ENCODE measurements around the gene SRL.

The SRL gene

DNA sequence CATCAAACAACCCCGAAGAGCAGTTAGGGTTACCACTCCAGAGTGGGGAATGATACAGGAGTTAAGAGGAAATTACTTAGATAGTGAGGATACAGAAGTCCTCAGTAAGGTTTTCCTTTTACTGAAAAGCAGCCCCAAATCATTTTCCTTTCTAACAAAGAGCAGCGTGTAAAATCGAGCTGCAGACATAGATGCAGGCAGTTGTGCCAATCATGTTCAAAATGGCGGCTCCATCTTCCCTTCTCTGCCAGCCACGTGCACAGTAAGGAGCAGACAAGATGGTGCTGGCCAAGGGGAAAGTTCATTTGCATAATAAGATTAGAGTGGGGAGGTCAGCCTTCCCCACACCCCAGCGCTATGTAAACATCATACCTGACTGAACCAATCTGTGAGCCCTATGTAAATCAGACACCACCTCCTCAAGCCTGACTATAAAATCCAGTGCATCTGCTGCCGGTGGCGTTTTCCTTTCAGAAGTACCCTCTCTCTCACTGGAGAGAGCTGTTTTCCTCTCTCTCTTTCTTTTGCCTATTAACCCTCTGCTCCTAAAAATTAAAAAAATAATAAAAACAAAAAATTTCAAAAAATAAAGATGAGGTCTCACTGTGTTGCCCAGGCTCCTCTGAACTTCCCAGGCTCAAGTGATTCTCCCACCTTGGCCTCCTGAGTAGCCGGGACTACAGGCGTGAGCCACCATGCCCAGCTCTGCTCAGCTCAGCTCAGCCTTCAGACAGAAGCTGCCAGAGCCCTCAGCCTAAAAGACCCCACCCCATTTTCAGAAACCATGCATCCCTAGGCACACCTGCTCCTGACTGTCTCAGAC is 2.6 kb upstream of the SRL start:
- no peaks in the 10 kb centered on the region for H3K4me1 Mint-ChIP-seq

GRCh38 chr16:4241258-4241927 is 487 bp downstream of the SRL start:
- Mint-ChIP-seq H3K27ac (no peak overlapping the region), H3K9me3 (no peaks in the 10 kb centered on the region), H3K4me3 (no peak overlapping the region), H3K27me3 (no peaks in the 10 kb centered on the region), H3K4me1 (no peaks in the 10 kb centered on the region), H3K36me3 (no peaks in the 10 kb centered on the region)

More for the DNA sequence above, 2.6 kb upstream of the SRL start:
- Mint-ChIP-seq H3K4me3 (no peak overlapping the region), H3K9me3 (no peaks in the 10 kb centered on the region), H3K27ac (no peak overlapping the region), H3K36me3 (no peaks in the 10 kb centered on the region), H3K27me3 (no peaks in the 10 kb centered on the region)

DNA sequence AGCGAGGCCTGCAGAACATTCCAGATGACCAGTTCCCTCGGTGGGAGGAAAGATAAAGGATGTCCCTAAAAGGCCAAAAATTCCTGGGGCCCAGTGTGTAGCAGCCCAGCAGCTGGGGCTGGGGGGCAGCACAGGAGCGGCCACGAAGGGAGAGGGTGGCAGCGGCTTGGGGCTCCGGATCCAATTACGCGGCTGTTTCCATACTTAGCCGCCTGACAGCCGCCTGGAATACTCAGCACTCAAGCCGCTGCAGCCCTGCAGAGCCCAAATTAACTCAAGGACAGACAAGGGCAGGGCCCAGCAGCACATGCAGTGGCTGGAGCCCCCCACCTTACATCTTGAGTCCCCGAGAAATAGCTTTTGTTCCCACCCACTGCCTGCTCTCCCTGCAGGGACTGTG is 1.3 kb downstream of the SRL start:
- Mint-ChIP-seq H3K9me3 (no peaks in the 10 kb centered on the region), H3K4me3 (no peak overlapping the region), H3K27me3 (no peaks in the 10 kb centered on the region), H3K4me1 (no peaks in the 10 kb centered on the region), H3K36me3 (no peaks in the 10 kb centered on the region), H3K27ac (no peak overlapping the region)

DNA sequence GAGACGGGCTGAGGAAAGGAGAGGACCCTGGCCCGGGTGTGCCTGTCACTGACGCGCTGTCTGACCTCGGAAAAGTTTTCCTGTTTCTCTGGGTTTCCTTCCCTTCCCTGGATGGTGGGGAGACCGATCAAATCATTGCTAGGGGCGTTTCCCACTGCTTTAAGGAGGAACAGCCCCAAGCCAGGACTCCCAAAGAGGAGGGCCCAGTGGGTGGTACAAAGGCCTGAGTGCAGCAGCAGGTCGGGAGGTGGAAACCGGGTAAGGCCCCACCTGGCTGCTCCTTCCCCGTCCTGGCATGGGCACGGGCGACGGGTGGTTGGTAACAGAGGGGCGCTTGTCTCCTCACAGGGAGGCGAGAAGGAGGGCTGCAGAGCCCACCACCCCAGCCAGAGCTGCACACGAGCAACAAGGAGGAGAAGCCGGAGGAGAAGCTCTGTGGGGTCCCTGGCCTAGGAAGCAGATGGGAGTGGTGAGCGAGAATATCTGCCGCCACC is 2.2 kb downstream of the SRL start:
- Mint-ChIP-seq H3K27ac (peak overlapping the region; percentile 46), H3K9me3 (no peaks in the 10 kb centered on the region), H3K27me3 (no peaks in the 10 kb centered on the region), H3K4me3 (no peak overlapping the region), H3K36me3 (no peaks in the 10 kb centered on the region), H3K4me1 (no peaks in the 10 kb centered on the region)

- Mint-ChIP-seq H3K4me1 (no peaks in the 10 kb centered on the region), H3K4me3 (no peak overlapping the region), H3K36me3 (no peaks in the 10 kb centered on the region), H3K9me3 (no peaks in the 10 kb centered on the region), H3K27me3 (no peaks in the 10 kb centered on the region), H3K27ac (no peak overlapping the region)
These were observed 2.9 kb downstream of the SRL start for GRCh38 chr16:4239020-4239419.

DNA sequence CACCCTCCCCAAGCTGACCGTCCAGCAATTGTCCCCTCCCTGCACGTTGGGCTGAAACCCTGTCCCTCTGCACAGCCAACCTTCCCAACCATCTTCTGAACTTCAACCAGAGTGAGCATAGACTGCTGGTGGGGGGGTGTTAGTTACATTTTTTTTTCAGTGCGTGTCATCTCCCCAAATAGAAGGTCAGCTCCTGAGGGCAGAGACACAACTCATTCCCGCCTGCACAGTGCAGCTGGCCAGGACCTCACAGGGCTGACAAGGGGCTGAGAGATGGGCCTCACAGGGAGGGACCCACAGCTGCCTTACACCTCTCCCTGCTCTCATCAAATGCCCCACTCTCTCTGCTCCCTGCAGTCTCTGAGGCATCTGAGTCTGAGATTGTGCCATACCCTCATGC is 8.4 kb downstream of the SRL start:
- H3K36me3 Mint-ChIP-seq: no peaks in the 10 kb centered on the region
- no peaks in the 10 kb centered on the region for H3K27me3 Mint-ChIP-seq
- H3K27ac Mint-ChIP-seq: no peak overlapping the region
- no peaks in the 10 kb centered on the region for H3K9me3 Mint-ChIP-seq
- H3K4me1 Mint-ChIP-seq: no peaks in the 10 kb centered on the region
- no peak overlapping the region for H3K4me3 Mint-ChIP-seq

DNA sequence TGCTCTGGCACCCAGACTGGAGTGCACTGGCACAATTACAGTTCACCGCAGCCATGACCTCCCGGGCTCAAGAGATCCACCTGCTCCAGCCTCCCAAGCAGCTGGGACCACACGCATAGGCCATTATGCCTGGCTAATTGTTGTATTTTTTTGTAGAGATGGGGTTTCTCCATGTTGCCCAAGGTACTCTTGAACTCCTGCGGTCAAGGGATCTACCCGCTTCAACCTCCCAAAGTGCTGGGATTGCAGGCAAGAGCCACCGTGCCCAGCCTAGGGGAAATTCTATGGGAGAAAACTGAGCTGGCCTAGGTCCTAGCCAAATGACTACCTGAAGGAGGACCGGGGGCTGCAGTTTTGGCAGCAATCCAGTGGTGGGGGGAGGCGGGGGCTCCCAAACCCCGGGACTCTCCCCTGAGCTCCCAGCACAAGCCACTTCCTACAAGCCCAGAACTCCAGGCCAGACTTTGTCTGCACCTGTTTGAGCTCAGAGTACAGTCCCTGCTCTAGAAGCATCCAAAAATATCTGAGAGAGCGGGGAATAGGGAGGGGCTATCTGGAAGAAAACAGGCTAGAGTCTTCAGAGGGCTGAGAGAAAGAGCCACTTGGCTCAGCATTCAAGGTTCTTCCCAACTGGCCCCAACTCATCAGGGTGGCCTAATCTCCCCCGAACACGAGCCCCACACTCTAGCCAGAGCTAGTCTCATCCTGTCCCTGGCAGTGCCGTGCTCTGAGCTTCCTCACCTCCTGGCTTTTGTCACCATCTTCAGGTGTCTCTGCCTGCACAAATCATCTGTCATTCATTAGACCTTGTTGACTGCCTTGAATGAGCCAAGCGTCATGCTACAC is 9.1 kb downstream of the SRL start:
- Mint-ChIP-seq H3K9me3 (no peaks in the 10 kb centered on the region), H3K27me3 (no peaks in the 10 kb centered on the region), H3K36me3 (no peaks in the 10 kb centered on the region), H3K4me3 (no peak overlapping the region), H3K27ac (no peak overlapping the region), H3K4me1 (no peaks in the 10 kb centered on the region)

DNA sequence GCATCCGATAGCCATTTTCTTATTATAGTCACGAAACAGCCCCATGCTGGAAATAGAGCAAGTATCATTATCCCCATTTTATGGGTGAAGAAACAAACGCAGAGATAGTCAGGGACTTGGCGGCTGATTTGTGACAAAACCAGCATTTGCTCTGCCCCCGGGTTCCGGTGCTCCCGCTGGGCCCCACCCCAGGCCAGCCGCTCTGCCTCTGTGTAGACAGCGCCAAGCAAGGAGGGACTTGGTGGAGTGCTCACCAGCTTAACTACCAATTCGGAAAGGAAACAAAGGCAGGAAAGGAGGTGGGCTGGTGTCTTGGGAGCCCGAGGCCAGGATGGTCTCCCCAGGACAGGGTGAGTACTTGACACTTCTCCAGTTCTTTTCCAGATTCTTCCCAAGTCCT is 10.0 kb downstream of the SRL start:
- H3K4me1 Mint-ChIP-seq: no peaks in the 10 kb centered on the region
- H3K9me3 Mint-ChIP-seq: no peaks in the 10 kb centered on the region
- H3K36me3 Mint-ChIP-seq: no peaks in the 10 kb centered on the region
- H3K4me3 Mint-ChIP-seq: no peak overlapping the region
- H3K27ac Mint-ChIP-seq: no peak overlapping the region
- no peaks in the 10 kb centered on the region for H3K27me3 Mint-ChIP-seq

- Mint-ChIP-seq H3K4me3 (no peak overlapping the region), H3K27ac (no peak overlapping the region), H3K4me1 (no peaks in the 10 kb centered on the region), H3K36me3 (no peaks in the 10 kb centered on the region), H3K27me3 (no peaks in the 10 kb centered on the region), H3K9me3 (no peaks in the 10 kb centered on the region)
These were observed 10.5 kb downstream of the SRL start for GRCh38 chr16:4231367-4231766.

DNA sequence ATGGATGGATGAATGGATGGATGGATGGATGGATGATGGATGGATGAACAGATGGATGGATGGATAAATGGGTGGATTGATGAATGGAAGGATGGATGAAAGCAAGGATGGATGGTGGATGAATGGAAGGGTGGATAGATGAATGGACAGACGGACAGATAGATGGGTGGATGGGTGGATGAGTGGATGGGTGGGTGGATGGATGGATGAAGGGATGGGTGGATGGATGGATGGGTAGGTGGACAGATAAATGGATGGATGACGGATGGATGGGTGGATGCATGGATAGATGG is 14.9 kb downstream of the SRL start:
- H3K4me1 Mint-ChIP-seq: no peaks in the 10 kb centered on the region
- H3K27me3 Mint-ChIP-seq: no peaks in the 10 kb centered on the region
- no peak overlapping the region for H3K27ac Mint-ChIP-seq
- no peak overlapping the region for H3K4me3 Mint-ChIP-seq
- no peaks in the 10 kb centered on the region for H3K9me3 Mint-ChIP-seq
- no peaks in the 10 kb centered on the region for H3K36me3 Mint-ChIP-seq

GRCh38 chr16:4226251-4227039 is 15.4 kb downstream of the SRL start:
- no peak overlapping the region for H3K4me3 Mint-ChIP-seq
- no peaks in the 10 kb centered on the region for H3K36me3 Mint-ChIP-seq
- H3K27ac Mint-ChIP-seq: no peak overlapping the region
- H3K9me3 Mint-ChIP-seq: no peaks in the 10 kb centered on the region
- no peaks in the 10 kb centered on the region for H3K27me3 Mint-ChIP-seq
- H3K4me1 Mint-ChIP-seq: no peaks in the 10 kb centered on the region

- H3K36me3 Mint-ChIP-seq: no peaks in the 10 kb centered on the region
- no peak overlapping the region for H3K4me3 Mint-ChIP-seq
- no peaks in the 10 kb centered on the region for H3K4me1 Mint-ChIP-seq
- no peak overlapping the region for H3K27ac Mint-ChIP-seq
- no peaks in the 10 kb centered on the region for H3K9me3 Mint-ChIP-seq
- H3K27me3 Mint-ChIP-seq: no peaks in the 10 kb centered on the region
These were observed 16.8 kb downstream of the SRL start for GRCh38 chr16:4225075-4225474.

DNA sequence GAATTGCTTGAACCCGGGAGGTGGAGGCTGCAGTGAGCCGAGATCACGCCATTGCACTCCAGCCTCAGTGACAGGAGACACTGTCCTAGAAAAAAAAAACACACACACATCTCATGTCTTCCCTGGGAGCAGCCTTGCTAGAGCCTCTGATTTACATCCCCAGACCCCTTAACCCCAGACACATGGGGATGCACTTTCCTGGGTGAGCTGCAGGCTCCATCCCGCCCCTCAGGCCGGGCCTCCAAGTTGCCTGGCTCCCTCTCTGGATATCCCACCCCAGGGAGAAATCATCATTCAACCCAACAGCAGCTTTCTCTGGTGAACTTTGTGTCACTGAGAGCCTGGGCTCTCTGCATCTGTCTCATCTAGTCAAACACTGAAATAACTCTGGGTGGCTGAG is 21.5 kb downstream of the SRL start:
- no peak overlapping the region for H3K27ac Mint-ChIP-seq
- no peak overlapping the region for H3K4me3 Mint-ChIP-seq
- no peaks in the 10 kb centered on the region for H3K27me3 Mint-ChIP-seq
- no peaks in the 10 kb centered on the region for H3K4me1 Mint-ChIP-seq
- no peaks in the 10 kb centered on the region for H3K9me3 Mint-ChIP-seq
- H3K36me3 Mint-ChIP-seq: no peaks in the 10 kb centered on the region

DNA sequence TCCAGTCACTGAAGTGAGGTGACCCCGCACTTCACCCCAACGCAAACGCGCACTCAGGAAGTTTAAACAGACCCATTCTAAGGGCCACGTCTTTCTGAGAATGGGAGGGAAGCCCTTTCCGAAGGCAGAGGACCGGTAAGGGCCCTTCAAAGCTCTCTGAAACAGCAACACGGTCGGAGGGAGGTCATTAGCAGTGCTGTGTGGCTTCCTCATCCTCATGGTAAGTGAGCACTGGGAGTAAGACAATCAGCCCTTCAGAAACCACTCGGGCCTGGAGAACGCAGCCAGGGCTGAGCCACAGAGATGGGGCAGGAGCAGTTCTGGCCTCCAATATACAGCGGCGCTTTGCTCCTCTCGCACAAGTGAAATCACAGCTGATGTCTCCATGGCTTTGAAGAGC is 23.7 kb downstream of the SRL start:
- H3K4me3 Mint-ChIP-seq: no peak overlapping the region
- no peaks in the 10 kb centered on the region for H3K36me3 Mint-ChIP-seq
- H3K27ac Mint-ChIP-seq: no peak overlapping the region
- H3K4me1 Mint-ChIP-seq: no peaks in the 10 kb centered on the region
- H3K27me3 Mint-ChIP-seq: no peaks in the 10 kb centered on the region
- no peaks in the 10 kb centered on the region for H3K9me3 Mint-ChIP-seq

Data from activated naive CD4-positive, alpha-beta T cell treated with anti-CD3 and anti-CD28 coated beads, Interleukin-2, amount 50 U/mL, for 24 hours (primary cell).